ENCODE measurements around the gene CCDC57. TPM values are rescaled to one million over a fixed set of nuclear protein-coding genes. Genes with fewer than 3 reads are reported as not detected.

CCDC57 gene
- total RNA-seq, 1 experiment from 2014 or later, result 8.4 TPM

DNA sequence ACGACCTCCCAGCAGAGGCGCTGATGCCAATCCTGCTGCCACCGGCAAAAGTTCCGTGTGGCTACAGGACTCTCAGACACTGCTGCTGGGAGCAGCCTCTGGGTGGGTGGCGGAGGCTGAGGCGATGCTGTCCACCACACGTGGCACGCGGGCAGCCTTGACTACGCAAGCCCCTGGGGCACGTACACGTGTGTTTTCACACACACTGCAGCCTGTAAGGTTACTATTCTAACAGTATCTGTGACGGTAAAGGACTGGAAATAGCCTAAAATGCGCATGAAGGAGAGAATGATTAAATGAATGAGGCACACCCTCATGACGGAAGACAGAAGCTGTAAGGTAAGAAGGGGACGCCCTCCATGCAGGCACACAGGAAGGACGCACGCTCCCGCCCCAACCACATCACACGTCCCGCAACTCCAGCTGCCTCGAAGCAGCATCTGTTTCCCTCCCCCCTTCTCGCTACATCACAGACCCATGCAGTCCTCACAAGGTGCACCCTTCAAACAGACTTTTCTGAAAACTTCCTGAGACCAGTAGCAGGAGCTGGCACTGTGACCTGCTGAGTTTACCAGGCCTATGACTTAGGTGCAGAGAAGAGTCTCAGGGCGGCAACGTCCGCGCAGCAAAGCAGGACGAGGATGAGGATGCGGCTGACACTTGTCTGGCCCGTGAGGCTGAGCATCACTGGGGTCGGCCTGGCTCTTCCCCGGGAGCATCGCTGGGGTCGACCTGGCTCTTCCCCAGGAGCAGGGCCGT, 85.9 kb downstream of the CCDC57 start:
- in situ Hi-C loops (cut with HindIII; ENCODE audit: low pct_unique_long_range_greater_than_20kb, low sequenced_read_pairs), result no loop called here
- no peak for DNase-seq (ENCODE audit: low read depth)

GRCh38 chr17:82124101-82124500, 88.5 kb downstream of the CCDC57 start:
- in situ Hi-C loops (cut with HindIII; ENCODE audit: low pct_unique_long_range_greater_than_20kb, low sequenced_read_pairs), result no loop called here

GRCh38 chr17:82121660-82122629, 90.7 kb downstream of the CCDC57 start:
- in situ Hi-C loops (cut with HindIII; ENCODE audit: low pct_unique_long_range_greater_than_20kb, low sequenced_read_pairs), result no loop called here
- DNase-seq (ENCODE audit: low read depth), result no peak

More at GRCh38 chr17:82124101-82124500, 88.5 kb downstream of the CCDC57 start:
- no peak for DNase-seq (ENCODE audit: low read depth)

DNA sequence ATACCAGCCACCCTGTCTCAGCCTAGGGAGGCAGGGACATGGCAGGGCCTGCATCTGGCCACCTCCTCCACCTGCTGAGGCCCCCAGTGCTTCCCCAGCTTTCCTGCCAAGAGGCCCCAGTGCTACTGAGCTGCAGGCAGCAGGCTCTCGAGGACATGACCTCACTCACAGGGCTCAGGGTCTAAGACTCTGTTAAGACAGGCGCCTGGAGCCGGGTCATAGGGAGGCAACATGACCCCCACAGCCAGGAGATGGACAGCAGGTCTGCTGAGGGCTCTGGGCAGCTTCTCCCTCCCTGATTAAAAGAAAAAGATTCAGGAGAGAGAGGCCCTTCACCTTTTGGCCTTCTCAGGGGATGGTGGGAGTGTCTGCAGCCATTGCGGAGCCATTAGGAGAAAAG, 91.4 kb downstream of the CCDC57 start:
- no peak for DNase-seq (ENCODE audit: low read depth)
- in situ Hi-C loops (cut with HindIII; ENCODE audit: low pct_unique_long_range_greater_than_20kb, low sequenced_read_pairs), result no loop called here

DNA sequence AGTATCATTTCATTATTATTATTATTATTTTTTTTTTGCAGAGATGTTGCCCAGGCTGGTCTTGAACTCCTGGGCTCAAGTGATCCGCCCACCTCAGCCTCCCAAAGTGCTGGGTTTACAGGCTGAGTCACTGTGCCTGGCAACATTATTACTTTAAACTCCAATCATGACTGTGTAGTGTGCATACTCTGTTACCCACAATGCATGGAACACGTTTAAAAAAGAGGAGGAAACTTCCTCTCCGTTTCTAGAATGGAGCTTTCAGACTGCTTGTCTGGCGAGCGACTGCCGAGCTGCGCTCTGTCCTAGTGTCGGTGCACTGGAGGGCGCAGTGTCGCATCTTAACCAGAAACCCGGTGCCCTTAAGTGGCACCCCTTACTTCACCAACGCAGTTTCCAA, 92.5 kb downstream of the CCDC57 start:
- no peak for DNase-seq (ENCODE audit: low read depth)
- in situ Hi-C loops (cut with HindIII; ENCODE audit: low pct_unique_long_range_greater_than_20kb, low sequenced_read_pairs), result no loop called here

- no peak for DNase-seq (ENCODE audit: low read depth)
- in situ Hi-C loops (cut with HindIII; ENCODE audit: low pct_unique_long_range_greater_than_20kb, low sequenced_read_pairs), result no loop called here
Measured at GRCh38 chr17:82118815-82119380, 93.7 kb downstream of the CCDC57 start.

- DNase-seq (ENCODE audit: low read depth), result no peak
- in situ Hi-C loops (cut with HindIII; ENCODE audit: low pct_unique_long_range_greater_than_20kb, low sequenced_read_pairs), result no loop called here
Measured at GRCh38 chr17:82118168-82118814, 94.4 kb downstream of the CCDC57 start.

DNA sequence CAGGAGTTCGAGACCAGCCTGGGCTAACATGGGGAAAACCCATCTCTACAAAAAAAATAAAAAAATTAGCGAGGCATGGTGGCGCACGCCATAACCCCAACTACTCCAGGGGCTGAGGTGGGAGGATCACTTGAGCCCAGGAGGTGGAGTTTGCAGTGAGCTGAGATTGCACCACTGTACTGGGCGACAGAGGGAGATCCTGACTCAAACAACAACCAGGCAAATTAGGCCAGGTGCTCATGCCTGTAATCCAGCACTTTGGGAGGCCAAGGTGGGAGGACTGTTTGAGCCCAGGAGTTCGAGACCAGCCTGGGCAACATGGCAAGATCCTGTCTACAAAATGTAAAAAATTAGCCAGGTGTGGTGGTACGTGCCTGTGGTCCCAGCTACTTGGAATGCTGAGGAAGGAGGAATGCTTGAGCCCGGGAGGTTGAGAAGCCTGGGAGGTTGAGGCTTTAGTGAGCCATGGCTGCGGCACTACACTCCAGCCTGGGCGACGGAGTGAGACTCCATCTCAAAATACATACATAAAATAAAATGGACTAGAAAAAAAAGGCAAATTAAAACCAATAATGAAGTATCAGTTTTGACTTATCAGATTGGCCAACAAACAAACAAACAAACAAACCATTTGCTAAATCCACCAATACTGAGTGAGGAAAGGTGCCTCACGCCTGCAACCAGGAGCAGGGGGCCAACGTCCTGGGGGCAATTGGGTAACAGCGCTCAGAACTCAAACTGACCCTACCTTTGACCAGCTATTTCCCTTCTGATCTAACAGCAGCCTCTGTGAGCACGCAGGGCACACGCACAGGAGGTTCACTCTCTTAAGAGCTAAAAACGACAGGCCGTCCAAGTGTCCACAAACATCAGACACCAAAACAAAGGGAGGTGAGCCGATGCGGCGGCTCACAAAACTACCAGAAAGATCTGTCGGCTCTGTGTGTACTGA, 95.2 kb downstream of the CCDC57 start:
- no peak for DNase-seq (ENCODE audit: low read depth)
- in situ Hi-C loops (cut with HindIII; ENCODE audit: low pct_unique_long_range_greater_than_20kb, low sequenced_read_pairs), result no loop called here

GRCh38 chr17:82116246-82116645, 96.4 kb downstream of the CCDC57 start:
- in situ Hi-C loops (cut with HindIII; ENCODE audit: low pct_unique_long_range_greater_than_20kb, low sequenced_read_pairs), result no loop called here
- DNase-seq (ENCODE audit: low read depth), result no peak

- DNase-seq (ENCODE audit: low read depth), result no peak
- in situ Hi-C loops (cut with HindIII; ENCODE audit: low pct_unique_long_range_greater_than_20kb, low sequenced_read_pairs), result no loop called here
Measured at GRCh38 chr17:82114872-82115271, 97.8 kb downstream of the CCDC57 start.

- in situ Hi-C loops (cut with HindIII; ENCODE audit: low pct_unique_long_range_greater_than_20kb, low sequenced_read_pairs), result no loop called here
- DNase-seq (ENCODE audit: low read depth), result no peak
Measured at GRCh38 chr17:82114447-82114846, 98.2 kb downstream of the CCDC57 start.

DNA sequence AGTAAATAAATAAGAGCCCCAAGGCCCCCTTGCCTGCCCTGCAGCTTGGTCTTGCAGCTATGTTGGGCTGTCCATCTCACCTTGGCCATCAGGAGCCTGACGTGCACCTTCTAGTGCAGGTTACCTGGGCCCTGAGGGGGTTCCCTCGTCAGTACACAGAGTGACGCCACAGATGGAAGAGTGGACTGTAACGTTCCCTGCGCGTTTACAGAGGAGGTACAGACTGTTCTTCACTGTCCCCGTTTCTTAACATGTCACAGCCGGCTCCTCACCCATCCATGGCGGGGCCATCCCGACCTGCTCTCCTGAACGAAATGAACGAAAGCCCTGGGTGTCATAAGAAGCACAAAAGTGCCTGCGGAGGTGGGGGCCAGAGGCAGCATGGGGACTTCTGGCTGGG, 98.7 kb downstream of the CCDC57 start:
- in situ Hi-C loops (cut with HindIII; ENCODE audit: low pct_unique_long_range_greater_than_20kb, low sequenced_read_pairs), result no loop called here
- no peak for DNase-seq (ENCODE audit: low read depth)

- no peak for DNase-seq (ENCODE audit: low read depth)
Measured at GRCh38 chr17:82113422-82113821, 99.2 kb downstream of the CCDC57 start.

GRCh38 chr17:82112914-82113311, 99.7 kb downstream of the CCDC57 start:
- in situ Hi-C loops (cut with HindIII; ENCODE audit: low pct_unique_long_range_greater_than_20kb, low sequenced_read_pairs), result no loop called here
- no peak for DNase-seq (ENCODE audit: low read depth)

More at GRCh38 chr17:82113422-82113821, 99.2 kb downstream of the CCDC57 start:
- in situ Hi-C loops (cut with HindIII; ENCODE audit: low pct_unique_long_range_greater_than_20kb, low sequenced_read_pairs), result no loop called here

DNA sequence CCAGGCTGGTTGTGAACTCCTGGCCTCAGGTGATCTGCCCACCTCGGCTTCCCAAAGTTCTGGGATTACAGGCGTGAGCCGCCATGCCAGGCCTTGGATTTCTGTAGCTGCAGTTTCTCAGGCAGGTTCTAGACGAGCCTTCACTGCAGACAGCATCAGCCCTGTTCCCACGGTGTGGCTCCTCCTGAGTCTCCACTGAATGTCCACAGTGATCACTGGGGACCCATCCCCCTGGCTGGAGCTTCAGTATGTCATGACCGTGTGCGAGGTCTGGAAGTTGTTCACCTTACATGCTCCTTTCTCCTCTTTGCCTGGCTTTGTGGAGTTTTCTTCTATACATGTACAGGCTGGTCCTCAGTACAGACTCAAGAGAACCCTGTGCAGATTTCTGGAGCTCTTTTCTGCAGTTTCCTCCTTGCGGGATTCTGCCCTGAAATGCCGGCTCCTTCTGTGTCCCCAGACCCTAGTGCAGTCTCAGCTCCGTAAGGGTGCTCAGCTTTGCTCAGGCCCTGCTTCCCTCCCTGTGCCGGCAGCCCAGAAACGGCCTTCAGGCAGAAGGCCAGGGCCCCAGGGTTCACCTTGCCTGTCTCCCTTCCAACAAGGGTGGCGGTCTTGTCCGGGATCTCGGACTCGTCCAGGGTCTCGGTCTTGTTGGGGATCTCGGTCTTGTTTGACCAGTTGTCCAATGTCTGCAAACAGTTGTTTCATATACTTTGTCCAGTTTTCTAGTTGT, 100.3 kb downstream of the CCDC57 start:
- in situ Hi-C loops (cut with HindIII; ENCODE audit: low pct_unique_long_range_greater_than_20kb, low sequenced_read_pairs), result no loop called here
- no peak for DNase-seq (ENCODE audit: low read depth)

DNA sequence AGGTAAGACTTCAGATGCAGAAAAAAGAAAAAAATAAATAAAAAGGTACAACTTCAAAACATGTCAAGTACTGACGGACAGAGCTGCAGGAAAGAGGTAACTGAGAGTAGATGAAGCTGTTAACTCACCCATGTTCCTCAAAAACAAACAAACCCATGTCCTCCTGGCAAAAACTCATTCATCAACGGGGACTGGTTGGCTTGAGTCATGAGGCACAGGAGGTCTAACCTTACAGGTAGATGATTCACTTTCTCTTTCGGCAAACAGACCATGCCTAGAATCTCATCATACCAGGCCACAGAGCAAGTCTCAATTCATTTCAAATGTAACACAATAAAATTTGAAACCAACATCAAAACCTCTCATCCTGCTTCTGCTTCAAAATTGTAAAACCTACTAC, 102.3 kb downstream of the CCDC57 start:
- DNase-seq (ENCODE audit: low read depth), result peak; percentile 69

GRCh38 chr17:82108961-82109475, 103.6 kb downstream of the CCDC57 start:
- no peak for DNase-seq (ENCODE audit: low read depth)
- in situ Hi-C loops (cut with HindIII; ENCODE audit: low pct_unique_long_range_greater_than_20kb, low sequenced_read_pairs), result no loop called here

More for the DNA sequence above, 102.3 kb downstream of the CCDC57 start:
- in situ Hi-C loops (cut with HindIII; ENCODE audit: low pct_unique_long_range_greater_than_20kb, low sequenced_read_pairs), result no loop called here
